ENCODE data around the gene TSEN15. TPM values are rescaled to one million over a fixed set of nuclear protein-coding genes. Genes with fewer than 3 reads are reported as not detected.
"Not testable (repeated sequence)": the region's sequence is repeated elsewhere in the genome, so short reads cannot be mapped to it uniquely, and the experiment has no call there.

The TSEN15 gene
- total and polyA plus RNA-seq, 4 donors, result 9.1 to 21.9 (median 19.3) TPM

DNA sequence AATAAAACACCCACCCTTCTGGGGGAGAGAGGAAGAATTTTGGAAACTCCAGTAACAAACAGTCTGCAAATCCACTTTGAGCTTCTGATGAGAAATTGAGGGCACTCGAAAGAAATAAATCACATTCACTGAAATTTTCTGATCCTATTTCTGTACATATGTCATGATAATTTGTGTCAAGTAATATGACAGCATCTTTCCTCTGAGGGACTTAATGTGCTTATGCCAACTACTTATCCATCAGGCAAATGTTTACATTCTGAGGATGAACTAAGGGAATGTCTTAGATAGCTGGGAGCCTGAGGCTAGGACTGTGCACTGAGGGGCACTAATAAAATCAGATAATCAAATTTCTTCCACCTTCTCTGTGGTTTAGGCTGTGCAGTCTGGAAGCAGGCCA is 44.5 kb downstream of the TSEN15 start:
- no peak for DNase-seq (ENCODE audit: low spot score)
- H3K27me3 ChIP-seq (ENCODE audit: control insufficient read depth in 4 of 4, insufficient read depth in 4 of 4, low read length in 3 of 4), result no peaks in the 10 kb centered on the region
- H3K27ac ChIP-seq (ENCODE audit: low read depth in 1 of 2, low read length in 2 of 2), result no peak overlapping the region
- no peaks in the 10 kb centered on the region for H3K9me3 ChIP-seq (ENCODE audit: control insufficient read depth in 4 of 4, low read length in 3 of 4)
- H3K9ac ChIP-seq (ENCODE audit: low read depth in 1 of 2, low read length in 2 of 2), result no peak overlapping the region
- 97% methylated on average over 1 of the region's 1 CpG for whole genome bisulfite sequencing
- H3K4me1 ChIP-seq (ENCODE audit: control insufficient read depth in 4 of 4, insufficient read depth in 4 of 4, low read length in 3 of 4), result no peaks in the 10 kb centered on the region
- TF ChIP-seq, protein P1, sequence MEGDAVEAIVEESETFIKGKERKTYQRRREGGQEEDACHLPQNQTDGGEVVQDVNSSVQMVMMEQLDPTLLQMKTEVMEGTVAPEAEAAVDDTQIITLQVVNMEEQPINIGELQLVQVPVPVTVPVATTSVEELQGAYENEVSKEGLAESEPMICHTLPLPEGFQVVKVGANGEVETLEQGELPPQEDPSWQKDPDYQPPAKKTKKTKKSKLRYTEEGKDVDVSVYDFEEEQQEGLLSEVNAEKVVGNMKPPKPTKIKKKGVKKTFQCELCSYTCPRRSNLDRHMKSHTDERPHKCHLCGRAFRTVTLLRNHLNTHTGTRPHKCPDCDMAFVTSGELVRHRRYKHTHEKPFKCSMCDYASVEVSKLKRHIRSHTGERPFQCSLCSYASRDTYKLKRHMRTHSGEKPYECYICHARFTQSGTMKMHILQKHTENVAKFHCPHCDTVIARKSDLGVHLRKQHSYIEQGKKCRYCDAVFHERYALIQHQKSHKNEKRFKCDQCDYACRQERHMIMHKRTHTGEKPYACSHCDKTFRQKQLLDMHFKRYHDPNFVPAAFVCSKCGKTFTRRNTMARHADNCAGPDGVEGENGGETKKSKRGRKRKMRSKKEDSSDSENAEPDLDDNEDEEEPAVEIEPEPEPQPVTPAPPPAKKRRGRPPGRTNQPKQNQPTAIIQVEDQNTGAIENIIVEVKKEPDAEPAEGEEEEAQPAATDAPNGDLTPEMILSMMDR (IDR thresholded peaks at IDR 0.05; ENCODE audit: low read depth, low read length, missing input control), result no peak
- TF ChIP-seq YY1 (IDR thresholded peaks at IDR 0.05), result no peak
- TF ChIP-seq, protein P2, sequence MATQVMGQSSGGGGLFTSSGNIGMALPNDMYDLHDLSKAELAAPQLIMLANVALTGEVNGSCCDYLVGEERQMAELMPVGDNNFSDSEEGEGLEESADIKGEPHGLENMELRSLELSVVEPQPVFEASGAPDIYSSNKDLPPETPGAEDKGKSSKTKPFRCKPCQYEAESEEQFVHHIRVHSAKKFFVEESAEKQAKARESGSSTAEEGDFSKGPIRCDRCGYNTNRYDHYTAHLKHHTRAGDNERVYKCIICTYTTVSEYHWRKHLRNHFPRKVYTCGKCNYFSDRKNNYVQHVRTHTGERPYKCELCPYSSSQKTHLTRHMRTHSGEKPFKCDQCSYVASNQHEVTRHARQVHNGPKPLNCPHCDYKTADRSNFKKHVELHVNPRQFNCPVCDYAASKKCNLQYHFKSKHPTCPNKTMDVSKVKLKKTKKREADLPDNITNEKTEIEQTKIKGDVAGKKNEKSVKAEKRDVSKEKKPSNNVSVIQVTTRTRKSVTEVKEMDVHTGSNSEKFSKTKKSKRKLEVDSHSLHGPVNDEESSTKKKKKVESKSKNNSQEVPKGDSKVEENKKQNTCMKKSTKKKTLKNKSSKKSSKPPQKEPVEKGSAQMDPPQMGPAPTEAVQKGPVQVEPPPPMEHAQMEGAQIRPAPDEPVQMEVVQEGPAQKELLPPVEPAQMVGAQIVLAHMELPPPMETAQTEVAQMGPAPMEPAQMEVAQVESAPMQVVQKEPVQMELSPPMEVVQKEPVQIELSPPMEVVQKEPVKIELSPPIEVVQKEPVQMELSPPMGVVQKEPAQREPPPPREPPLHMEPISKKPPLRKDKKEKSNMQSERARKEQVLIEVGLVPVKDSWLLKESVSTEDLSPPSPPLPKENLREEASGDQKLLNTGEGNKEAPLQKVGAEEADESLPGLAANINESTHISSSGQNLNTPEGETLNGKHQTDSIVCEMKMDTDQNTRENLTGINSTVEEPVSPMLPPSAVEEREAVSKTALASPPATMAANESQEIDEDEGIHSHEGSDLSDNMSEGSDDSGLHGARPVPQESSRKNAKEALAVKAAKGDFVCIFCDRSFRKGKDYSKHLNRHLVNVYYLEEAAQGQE (IDR thresholded peaks at IDR 0.05), result no peak
- TF ChIP-seq RXRA (IDR thresholded peaks at IDR 0.05), result no peak
- no peak for TF ChIP-seq HNF4A (conservative IDR thresholded peaks at IDR 0.05)
- TF ChIP-seq JUND (IDR thresholded peaks at IDR 0.05), result no peak
- TF ChIP-seq, protein P3, sequence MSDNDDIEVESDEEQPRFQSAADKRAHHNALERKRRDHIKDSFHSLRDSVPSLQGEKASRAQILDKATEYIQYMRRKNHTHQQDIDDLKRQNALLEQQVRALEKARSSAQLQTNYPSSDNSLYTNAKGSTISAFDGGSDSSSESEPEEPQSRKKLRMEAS (IDR thresholded peaks at IDR 0.05), result no peak
- TF ChIP-seq TAF1 (conservative IDR thresholded peaks at IDR 0.05), result no peak
- TF ChIP-seq, protein P4, sequence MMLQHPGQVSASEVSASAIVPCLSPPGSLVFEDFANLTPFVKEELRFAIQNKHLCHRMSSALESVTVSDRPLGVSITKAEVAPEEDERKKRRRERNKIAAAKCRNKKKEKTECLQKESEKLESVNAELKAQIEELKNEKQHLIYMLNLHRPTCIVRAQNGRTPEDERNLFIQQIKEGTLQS (IDR thresholded peaks at IDR 0.05), result no peak
- no peak for TF ChIP-seq GABPA (IDR thresholded peaks at IDR 0.05 in 1 of 2, conservative IDR thresholded peaks at IDR 0.05 in 1 of 2)
- H3K4me3 ChIP-seq (ENCODE audit: low read depth in 1 of 3, low read length in 3 of 3), result no peak overlapping the region
- no peaks in the 10 kb centered on the region for H3K36me3 ChIP-seq (ENCODE audit: control insufficient read depth in 4 of 4, insufficient read depth in 3 of 4, low read depth in 1 of 4, low read length in 3 of 4)

DNA sequence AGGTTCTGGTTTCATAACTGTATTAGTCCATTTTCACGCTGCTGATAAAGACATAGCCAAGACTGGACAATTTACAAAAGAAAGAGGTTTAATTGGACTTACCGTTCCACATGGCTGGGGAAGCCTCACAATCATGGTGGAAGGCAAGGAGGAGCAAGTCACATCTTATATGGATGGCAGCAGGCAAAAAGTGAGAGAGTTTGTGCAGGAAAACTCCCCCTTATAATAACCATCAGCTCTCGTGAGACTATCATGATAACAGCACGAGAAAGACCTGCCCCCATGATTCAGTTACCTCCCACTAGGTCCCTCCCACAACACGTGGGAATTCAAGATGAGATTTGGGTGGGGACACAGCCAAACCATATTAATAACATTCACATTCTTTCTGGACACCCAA is 45.0 kb downstream of the TSEN15 start:
- H3K4me1 ChIP-seq (ENCODE audit: control insufficient read depth in 4 of 4, insufficient read depth in 4 of 4, low read length in 3 of 4); H3K27me3 ChIP-seq (ENCODE audit: control insufficient read depth in 4 of 4, insufficient read depth in 4 of 4, low read length in 3 of 4); H3K27ac ChIP-seq (ENCODE audit: low read depth in 1 of 2, low read length in 2 of 2); H3K9me3 ChIP-seq (ENCODE audit: control insufficient read depth in 4 of 4, low read length in 3 of 4); DNase-seq (ENCODE audit: low spot score); H3K9ac ChIP-seq (ENCODE audit: low read depth in 1 of 2, low read length in 2 of 2); H3K36me3 ChIP-seq (ENCODE audit: control insufficient read depth in 4 of 4, insufficient read depth in 3 of 4, low read depth in 1 of 4, low read length in 3 of 4); H3K4me3 ChIP-seq (ENCODE audit: low read depth in 1 of 3, low read length in 3 of 3): not testable (repeated sequence)
- WGBS, result 93% methylated on average over 5 of the region's 5 CpGs

DNA sequence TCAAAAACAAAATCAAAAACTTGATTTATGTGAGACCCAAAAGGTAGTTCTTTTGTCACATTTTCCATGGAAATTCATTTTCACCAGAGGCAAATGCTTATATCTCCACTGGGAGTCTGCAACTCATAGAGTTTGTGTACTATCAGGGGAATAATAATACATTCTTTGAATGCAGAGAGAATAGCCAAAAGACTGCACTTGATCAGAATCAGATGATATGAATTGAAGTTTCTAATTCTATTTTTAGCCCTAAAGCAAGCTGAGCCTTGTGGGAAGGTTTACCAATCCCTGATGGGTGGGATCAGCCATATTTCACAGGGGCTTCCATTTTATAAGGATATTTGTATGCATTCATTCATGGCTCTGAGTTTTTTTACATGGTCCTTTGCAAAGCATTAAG is 49.6 kb downstream of the TSEN15 start:
- Histone ChIP-seq H3K4me1 (ENCODE audit: control insufficient read depth in 4 of 4, insufficient read depth in 4 of 4, low read length in 3 of 4) (no peaks in the 10 kb centered on the region), H3K9ac (ENCODE audit: low read depth in 1 of 2, low read length in 2 of 2) (no peak overlapping the region), H3K4me3 (ENCODE audit: low read depth in 1 of 3, low read length in 3 of 3) (no peak overlapping the region), H3K27ac (ENCODE audit: low read depth in 1 of 2, low read length in 2 of 2) (no peak overlapping the region), H3K9me3 (ENCODE audit: control insufficient read depth in 4 of 4, low read length in 3 of 4) (no peaks in the 10 kb centered on the region), H3K36me3 (ENCODE audit: control insufficient read depth in 4 of 4, insufficient read depth in 3 of 4, low read depth in 1 of 4, low read length in 3 of 4) (no peaks in the 10 kb centered on the region), H3K27me3 (ENCODE audit: control insufficient read depth in 4 of 4, insufficient read depth in 4 of 4, low read length in 3 of 4) (no peaks in the 10 kb centered on the region)
- DNase-seq (ENCODE audit: low spot score), result no peak
- TF ChIP-seq, protein P4 (IDR thresholded peaks at IDR 0.05), result no peak
- TF ChIP-seq FOXA1 (IDR thresholded peaks at IDR 0.05) (no peak), NR2F2 (IDR thresholded peaks at IDR 0.05) (no peak), FOXA2 (IDR thresholded peaks at IDR 0.05) (no peak), RAD21 (IDR thresholded peaks at IDR 0.05) (no peak), JUND (IDR thresholded peaks at IDR 0.05) (no peak), GABPA (IDR thresholded peaks at IDR 0.05 in 1 of 2, conservative IDR thresholded peaks at IDR 0.05 in 1 of 2) (no peak), TAF1 (conservative IDR thresholded peaks at IDR 0.05) (no peak), SP1 (IDR thresholded peaks at IDR 0.05) (no peak), HNF4G (IDR thresholded peaks at IDR 0.05) (no peak)
- TF ChIP-seq, protein P1 (IDR thresholded peaks at IDR 0.05; ENCODE audit: low read depth, low read length, missing input control), result no peak
- TF ChIP-seq, protein P2 (IDR thresholded peaks at IDR 0.05), result no peak

All from liver (tissue), 9 donors.